ENCODE data around the gene CUL7. TPM values are rescaled to one million over a fixed set of nuclear protein-coding genes. Genes with fewer than 3 reads are reported as not detected.

CUL7 gene
- total RNA-seq, 2 donors from 2014 or later = 16.3 to 24.4 TPM

- WGBS, 2 donors = 89 to 94% methylated on average over 8 to 9 of the region's 9 CpGs
- intact Hi-C loops (cut with DNase I) = no loop called here
- peaks cover 0 to 32% of the 10 kb centered on the region in 2 donors for H3K36me3 ChIP-seq (replicated peaks in 1 of 2; ENCODE audit: insufficient read depth in 1 of 2, low read depth in 2 of 2)
Measured at GRCh38 chr6:43036712-43037111, 16.9 kb downstream of the CUL7 start.

DNA sequence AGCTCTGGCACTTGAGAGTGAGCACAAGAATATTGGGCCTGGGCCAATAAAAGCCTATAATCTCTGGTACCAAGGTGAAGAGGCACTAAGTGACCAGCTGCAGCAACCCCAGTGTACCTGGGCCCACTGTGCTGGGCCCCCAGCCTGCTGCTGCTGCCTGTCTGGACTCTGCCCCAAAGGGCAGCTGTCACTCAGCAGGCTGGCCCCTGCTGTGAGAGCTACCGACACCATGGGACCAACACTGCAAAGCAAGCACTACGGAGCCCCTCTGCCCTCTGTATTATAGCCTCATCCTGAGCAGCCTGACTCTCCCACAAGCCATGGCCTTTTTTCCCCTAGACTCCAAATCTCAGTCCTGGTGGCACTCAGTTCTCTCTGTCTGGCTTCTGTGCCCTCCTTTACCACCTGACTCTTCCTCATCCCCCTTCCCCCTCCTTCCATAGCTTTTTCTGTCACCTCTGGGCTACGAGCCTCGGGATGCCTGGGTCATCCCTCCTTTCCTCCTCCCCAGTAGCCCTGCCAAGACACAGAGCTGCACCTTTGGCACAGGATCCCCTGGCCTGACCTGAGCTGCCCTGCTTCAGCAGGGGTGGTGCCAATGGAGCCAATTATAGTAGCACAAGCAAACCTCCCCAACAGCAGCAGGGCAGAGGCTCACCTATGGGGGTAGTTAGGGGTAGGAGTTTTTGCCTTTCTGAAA, 18.0 kb downstream of the CUL7 start:
- intact Hi-C loops (cut with DNase I) = no loop called here
- TF ChIP-seq, protein P1, sequence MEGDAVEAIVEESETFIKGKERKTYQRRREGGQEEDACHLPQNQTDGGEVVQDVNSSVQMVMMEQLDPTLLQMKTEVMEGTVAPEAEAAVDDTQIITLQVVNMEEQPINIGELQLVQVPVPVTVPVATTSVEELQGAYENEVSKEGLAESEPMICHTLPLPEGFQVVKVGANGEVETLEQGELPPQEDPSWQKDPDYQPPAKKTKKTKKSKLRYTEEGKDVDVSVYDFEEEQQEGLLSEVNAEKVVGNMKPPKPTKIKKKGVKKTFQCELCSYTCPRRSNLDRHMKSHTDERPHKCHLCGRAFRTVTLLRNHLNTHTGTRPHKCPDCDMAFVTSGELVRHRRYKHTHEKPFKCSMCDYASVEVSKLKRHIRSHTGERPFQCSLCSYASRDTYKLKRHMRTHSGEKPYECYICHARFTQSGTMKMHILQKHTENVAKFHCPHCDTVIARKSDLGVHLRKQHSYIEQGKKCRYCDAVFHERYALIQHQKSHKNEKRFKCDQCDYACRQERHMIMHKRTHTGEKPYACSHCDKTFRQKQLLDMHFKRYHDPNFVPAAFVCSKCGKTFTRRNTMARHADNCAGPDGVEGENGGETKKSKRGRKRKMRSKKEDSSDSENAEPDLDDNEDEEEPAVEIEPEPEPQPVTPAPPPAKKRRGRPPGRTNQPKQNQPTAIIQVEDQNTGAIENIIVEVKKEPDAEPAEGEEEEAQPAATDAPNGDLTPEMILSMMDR (IDR thresholded peaks at IDR 0.05) = no peak
- TF ChIP-seq POLR2A (IDR thresholded peaks at IDR 0.05) = no peak
- Histone ChIP-seq H3K4me3 (no peak overlapping the region), H3K9me3 (no peaks in the 10 kb centered on the region), H3K36me3 (replicated peaks in 1 of 2; ENCODE audit: insufficient read depth in 1 of 2, low read depth in 2 of 2) (peaks cover 0 to 28% of the 10 kb centered on the region in 2 donors), H3K4me1 (no peaks in the 10 kb centered on the region), H3K27ac (no peak overlapping the region), H3K27me3 (no peaks in the 10 kb centered on the region)
- 57 to 72% methylated on average over 4 of the region's 4 CpGs for WGBS, 2 donors
- DNase-seq = no peak
- peak; percentile 25 for ATAC-seq

More at GRCh38 chr6:43036712-43037111, 16.9 kb downstream of the CUL7 start:
- ATAC-seq = no peak
- Histone ChIP-seq H3K4me3 (no peak overlapping the region), H3K4me1 (no peaks in the 10 kb centered on the region), H3K9me3 (no peaks in the 10 kb centered on the region), H3K27me3 (no peaks in the 10 kb centered on the region), H3K27ac (no peak overlapping the region)
- TF ChIP-seq, protein P1 (IDR thresholded peaks at IDR 0.05) = no peak
- TF ChIP-seq POLR2A (IDR thresholded peaks at IDR 0.05) = no peak
- DNase-seq = no peak

GRCh38 chr6:43034190-43034525, 19.5 kb downstream of the CUL7 start:
- no peaks in the 10 kb centered on the region for H3K27me3 ChIP-seq
- TF ChIP-seq, protein P1 (IDR thresholded peaks at IDR 0.05) = no peak
- no peak for TF ChIP-seq POLR2A (IDR thresholded peaks at IDR 0.05)
- H3K4me1 ChIP-seq = no peaks in the 10 kb centered on the region
- ATAC-seq (no peak), DNase-seq (no peak)
- WGBS, 2 donors = 89 to 94% methylated on average over 2 of the region's 2 CpGs
- H3K9me3 ChIP-seq = no peaks in the 10 kb centered on the region
- H3K36me3 ChIP-seq (replicated peaks in 1 of 2; ENCODE audit: insufficient read depth in 1 of 2, low read depth in 2 of 2) = peaks cover 0 to 29% of the 10 kb centered on the region in 2 donors
- no peak overlapping the region for H3K27ac ChIP-seq
- intact Hi-C loops (cut with DNase I) = no loop called here
- H3K4me3 ChIP-seq = no peak overlapping the region

- DNase-seq = no peak
- Histone ChIP-seq H3K36me3 (replicated peaks in 1 of 2; ENCODE audit: insufficient read depth in 1 of 2, low read depth in 2 of 2) (peaks cover 4 to 25% of the 10 kb centered on the region in 2 donors), H3K9me3 (no peaks in the 10 kb centered on the region), H3K27ac (no peak overlapping the region), H3K4me3 (no peak overlapping the region), H3K27me3 (no peaks in the 10 kb centered on the region), H3K4me1 (no peaks in the 10 kb centered on the region)
- ATAC-seq = no peak
- TF ChIP-seq, protein P1 (IDR thresholded peaks at IDR 0.05) = no peak
- TF ChIP-seq POLR2A (IDR thresholded peaks at IDR 0.05) = no peak
- 77 to 82% methylated on average over 2 of the region's 2 CpGs for WGBS, 2 donors
- intact Hi-C loops (cut with DNase I) = no loop called here
Measured at GRCh38 chr6:43033496-43034189, 20.0 kb downstream of the CUL7 start.

Data from body of pancreas (tissue), 4 donors.